ENCODE measurements around the gene HCCS. TPM values are rescaled to one million over a fixed set of nuclear protein-coding genes. Genes with fewer than 3 reads are reported as not detected.

Gene HCCS
- total and polyA plus RNA-seq, 2 donors (not counting 3 experiments of a cell fraction or from before 2014, with no cell fraction given), result 16.9 to 39.3 TPM

GRCh38 chrX:11064276-11064675, 46.9 kb upstream of the HCCS start:
- H4K20me1 ChIP-seq (replicated peaks; ENCODE audit: control insufficient read depth, extremely low read depth, insufficient read depth, low read length), result no peaks in the 10 kb centered on the region
- CTCF ChIA-PET, result no interaction called here
- BruUV-seq (replicated peaks), result no TSS peak
- no peaks in the 10 kb centered on the region for H3K36me3 ChIP-seq (ENCODE audit: control insufficient read depth in 2 of 2, extremely low read depth in 1 of 2, insufficient read depth in 2 of 2, low read length in 2 of 2)
- no peak overlapping the region for H3K9ac ChIP-seq (replicated peaks; ENCODE audit: extremely low read depth, insufficient read depth, low read length)
- POLR2A ChIA-PET, result no interaction called here
- H2AFZ ChIP-seq (ENCODE audit: low read depth, low read length), result no peak overlapping the region
- H3K27ac ChIP-seq (ENCODE audit: insufficient read depth, low read depth, low read length), result no peak overlapping the region
- no peak overlapping the region for H3K4me2 ChIP-seq (ENCODE audit: insufficient read depth, low read length)
- no peaks in the 10 kb centered on the region for H3K9me3 ChIP-seq (replicated peaks; ENCODE audit: control insufficient read depth, insufficient read depth, low read length)
- FAIRE-seq (no peak), DNase-seq (ENCODE audit: low read depth, low spot score) (no peak)
- no peaks in the 10 kb centered on the region for H3K4me1 ChIP-seq (ENCODE audit: control insufficient read depth, extremely low read depth, insufficient read depth, low read length)
- H3K27me3 ChIP-seq (ENCODE audit: control insufficient read depth in 2 of 2, insufficient read depth in 2 of 2, low read length in 2 of 2), result no peaks in the 10 kb centered on the region
- no peak for TF ChIP-seq FOS (IDR thresholded peaks at IDR 0.05; ENCODE audit: borderline replicate concordance, insufficient read depth, low read length)
- TF ChIP-seq EZH2 (IDR thresholded peaks at IDR 0.05; ENCODE audit: borderline replicate concordance, low read depth, low read length, severe bottlenecking), result no peak
- no peak for TF ChIP-seq POLR2AphosphoS5 (IDR thresholded peaks at IDR 0.05; ENCODE audit: insufficient read depth, low read depth, low read length)
- TF ChIP-seq, protein P1, sequence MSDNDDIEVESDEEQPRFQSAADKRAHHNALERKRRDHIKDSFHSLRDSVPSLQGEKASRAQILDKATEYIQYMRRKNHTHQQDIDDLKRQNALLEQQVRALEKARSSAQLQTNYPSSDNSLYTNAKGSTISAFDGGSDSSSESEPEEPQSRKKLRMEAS (IDR thresholded peaks at IDR 0.05; ENCODE audit: insufficient read depth, insufficient read length), result no peak
- TF ChIP-seq POLR2A (IDR thresholded peaks at IDR 0.05; ENCODE audit: low read depth, low read length), result no peak
- TF ChIP-seq JUN (IDR thresholded peaks at IDR 0.05; ENCODE audit: borderline replicate concordance, insufficient read depth, insufficient read length, low read depth), result no peak
- TF ChIP-seq GATA2 (IDR thresholded peaks at IDR 0.05; ENCODE audit: insufficient read depth, insufficient read length, low read depth, low read length), result no peak
- TF ChIP-seq MYC (IDR thresholded peaks at IDR 0.05; ENCODE audit: low read depth, low read length), result no peak
- TF ChIP-seq, protein P2, sequence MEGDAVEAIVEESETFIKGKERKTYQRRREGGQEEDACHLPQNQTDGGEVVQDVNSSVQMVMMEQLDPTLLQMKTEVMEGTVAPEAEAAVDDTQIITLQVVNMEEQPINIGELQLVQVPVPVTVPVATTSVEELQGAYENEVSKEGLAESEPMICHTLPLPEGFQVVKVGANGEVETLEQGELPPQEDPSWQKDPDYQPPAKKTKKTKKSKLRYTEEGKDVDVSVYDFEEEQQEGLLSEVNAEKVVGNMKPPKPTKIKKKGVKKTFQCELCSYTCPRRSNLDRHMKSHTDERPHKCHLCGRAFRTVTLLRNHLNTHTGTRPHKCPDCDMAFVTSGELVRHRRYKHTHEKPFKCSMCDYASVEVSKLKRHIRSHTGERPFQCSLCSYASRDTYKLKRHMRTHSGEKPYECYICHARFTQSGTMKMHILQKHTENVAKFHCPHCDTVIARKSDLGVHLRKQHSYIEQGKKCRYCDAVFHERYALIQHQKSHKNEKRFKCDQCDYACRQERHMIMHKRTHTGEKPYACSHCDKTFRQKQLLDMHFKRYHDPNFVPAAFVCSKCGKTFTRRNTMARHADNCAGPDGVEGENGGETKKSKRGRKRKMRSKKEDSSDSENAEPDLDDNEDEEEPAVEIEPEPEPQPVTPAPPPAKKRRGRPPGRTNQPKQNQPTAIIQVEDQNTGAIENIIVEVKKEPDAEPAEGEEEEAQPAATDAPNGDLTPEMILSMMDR (IDR thresholded peaks at IDR 0.05; ENCODE audit: extremely low read depth in 1 of 2, insufficient read depth in 1 of 2, low read depth in 1 of 2, low read length in 2 of 2), result no peak
- H3K79me2 ChIP-seq (ENCODE audit: control insufficient read depth, insufficient read depth, low read length), result no peaks in the 10 kb centered on the region
- dilution Hi-C loops (cut with MboI; ENCODE audit: extremely low pct_ligation_motif_present, low sequenced_read_pairs), result no loop called here
- intact Hi-C loops (cut with micrococcal nuclease), result no loop called here
- H3K4me3 ChIP-seq (replicated peaks in 1 of 3; ENCODE audit: insufficient read depth in 1 of 3, low read depth in 1 of 3, low read length in 3 of 3), result no peak overlapping the region
- no peaks in the 10 kb centered on the region for H3K9me1 ChIP-seq (replicated peaks; ENCODE audit: control insufficient read depth, extremely low read depth, insufficient read depth, low read length)

Data from endothelial cell of umbilical vein (primary cell).